ENCODE data around the gene GRAMD1A.

DNA sequence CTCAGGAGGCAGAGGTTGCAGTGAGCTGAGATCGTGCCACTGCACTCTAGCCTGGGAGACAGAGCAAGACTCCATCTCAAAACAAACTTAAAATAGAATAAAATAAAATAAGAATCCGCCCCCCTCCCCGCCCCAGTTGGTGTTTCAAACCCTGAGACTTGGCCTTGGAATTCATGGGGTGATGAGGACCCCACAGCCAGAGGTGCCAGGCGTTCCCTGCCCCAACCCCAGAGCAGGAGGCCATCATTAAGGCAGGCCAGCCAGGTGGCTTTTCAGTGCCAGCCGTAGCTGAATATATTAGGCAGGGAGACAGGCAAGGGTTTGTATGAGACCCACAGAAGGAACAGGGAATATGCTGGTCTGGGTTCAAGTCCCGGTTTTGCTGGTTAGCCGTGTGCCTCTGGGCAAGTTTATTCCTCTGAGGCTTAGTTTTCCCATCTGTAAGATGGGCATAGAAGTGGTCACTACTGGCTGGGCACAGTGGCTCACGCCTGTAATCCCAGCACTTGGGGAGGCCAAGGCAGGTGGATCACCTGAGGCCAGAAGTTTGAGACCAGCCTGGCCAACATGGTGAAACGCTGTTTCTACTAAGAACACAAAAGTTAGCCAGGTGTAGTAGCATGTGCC is 53.7 kb downstream of the GRAMD1A start:
- TF ChIP-seq, protein P1, sequence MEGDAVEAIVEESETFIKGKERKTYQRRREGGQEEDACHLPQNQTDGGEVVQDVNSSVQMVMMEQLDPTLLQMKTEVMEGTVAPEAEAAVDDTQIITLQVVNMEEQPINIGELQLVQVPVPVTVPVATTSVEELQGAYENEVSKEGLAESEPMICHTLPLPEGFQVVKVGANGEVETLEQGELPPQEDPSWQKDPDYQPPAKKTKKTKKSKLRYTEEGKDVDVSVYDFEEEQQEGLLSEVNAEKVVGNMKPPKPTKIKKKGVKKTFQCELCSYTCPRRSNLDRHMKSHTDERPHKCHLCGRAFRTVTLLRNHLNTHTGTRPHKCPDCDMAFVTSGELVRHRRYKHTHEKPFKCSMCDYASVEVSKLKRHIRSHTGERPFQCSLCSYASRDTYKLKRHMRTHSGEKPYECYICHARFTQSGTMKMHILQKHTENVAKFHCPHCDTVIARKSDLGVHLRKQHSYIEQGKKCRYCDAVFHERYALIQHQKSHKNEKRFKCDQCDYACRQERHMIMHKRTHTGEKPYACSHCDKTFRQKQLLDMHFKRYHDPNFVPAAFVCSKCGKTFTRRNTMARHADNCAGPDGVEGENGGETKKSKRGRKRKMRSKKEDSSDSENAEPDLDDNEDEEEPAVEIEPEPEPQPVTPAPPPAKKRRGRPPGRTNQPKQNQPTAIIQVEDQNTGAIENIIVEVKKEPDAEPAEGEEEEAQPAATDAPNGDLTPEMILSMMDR (IDR thresholded peaks at IDR 0.05), result no peak
- TF ChIP-seq POLR2A (IDR thresholded peaks at IDR 0.05), result no peak
